Measurements from ENCODE around the gene TUFT1.
"Not testable (repeated sequence)": the region's sequence is repeated elsewhere in the genome, so short reads cannot be mapped to it uniquely, and the experiment has no call there.

The TUFT1 gene

DNA sequence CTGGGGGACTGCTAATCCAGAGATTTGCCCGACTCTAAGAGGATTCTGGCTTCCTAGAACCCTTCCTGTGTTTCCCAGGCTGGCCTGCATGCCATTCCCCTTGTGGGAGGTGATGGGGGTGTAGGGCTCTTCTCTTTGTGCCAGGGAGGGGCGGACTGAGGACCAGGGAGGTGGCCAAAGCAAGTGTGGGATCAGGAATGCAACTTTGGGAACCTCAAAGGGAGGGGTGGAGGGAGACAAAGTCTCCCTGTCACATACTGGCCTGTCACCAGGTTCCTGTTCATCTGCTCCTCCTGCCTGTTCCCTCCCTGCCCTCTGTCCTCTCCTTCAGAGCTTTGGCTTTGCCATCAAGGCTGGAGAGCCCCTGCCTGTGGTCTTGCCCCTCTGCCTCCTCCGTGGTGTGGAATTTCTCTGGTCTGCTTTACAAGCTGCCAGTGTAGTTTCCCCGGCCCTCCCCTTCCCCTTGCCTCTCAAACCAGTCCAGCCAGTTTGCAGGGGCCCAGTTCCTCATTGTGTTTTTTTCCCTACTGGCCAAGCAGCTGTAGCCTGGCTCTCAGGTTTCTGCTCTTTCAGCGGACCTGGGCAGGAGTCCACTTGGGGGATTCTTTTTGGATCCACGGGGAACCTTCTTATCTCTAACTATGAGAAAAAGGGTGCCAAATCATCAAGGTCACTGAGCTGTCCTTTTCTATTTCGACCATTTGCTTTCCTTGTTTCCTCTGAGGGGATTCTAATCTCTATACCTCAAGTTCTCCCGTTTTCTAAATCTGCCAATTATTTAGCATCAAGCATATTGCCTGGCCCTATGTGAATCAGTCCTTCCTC lies 27.1 kb upstream of the TUFT1 start:
- Histone ChIP-seq H3K27me3 (ENCODE audit: control insufficient read depth, insufficient read depth, low read length) (peaks cover 7% of the 10 kb centered on the region), H3K4me1 (ENCODE audit: control insufficient read depth, low read depth, low read length) (peaks cover 39% of the 10 kb centered on the region), H3K36me3 (ENCODE audit: control insufficient read depth, low read depth, low read length) (no peaks in the 10 kb centered on the region), H3K27ac (ENCODE audit: low read length) (peak overlapping the region; percentile 73), H3K9ac (ENCODE audit: low read length) (peak overlapping the region; percentile 37), H3K4me3 (ENCODE audit: low read length) (peak overlapping the region; percentile 62), H3K9me3 (ENCODE audit: control insufficient read depth, low read depth, low read length) (no peaks in the 10 kb centered on the region)

DNA sequence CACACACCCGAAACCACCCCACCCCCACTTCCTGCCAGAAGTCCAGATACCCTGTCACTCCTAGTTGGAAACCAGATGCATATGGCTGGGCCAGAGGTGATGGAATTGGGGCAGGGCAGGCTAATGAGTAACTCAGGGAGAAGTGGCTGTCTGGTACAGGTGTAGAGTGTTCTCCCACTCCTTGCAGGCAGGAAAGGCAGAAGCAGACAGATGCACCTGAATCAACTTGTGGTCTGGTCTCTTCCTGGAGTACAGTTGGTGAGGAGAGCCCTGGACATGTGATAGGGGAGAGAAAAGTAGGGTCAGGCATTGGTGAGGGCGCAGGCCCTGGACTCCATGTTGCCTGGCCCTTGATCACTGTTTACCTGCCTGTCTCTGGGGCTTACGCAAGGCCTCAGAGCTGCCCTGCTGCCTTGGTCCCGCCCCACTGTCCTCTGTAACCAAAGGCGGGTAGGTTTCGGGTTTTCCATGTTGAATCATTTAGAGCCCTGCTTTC lies 26.4 kb upstream of the TUFT1 start:
- peaks cover 5% of the 10 kb centered on the region for H3K36me3 ChIP-seq (ENCODE audit: control insufficient read depth, low read depth, low read length)
- H3K9ac ChIP-seq (ENCODE audit: low read length), result peak overlapping the region; percentile 13
- peaks cover 39% of the 10 kb centered on the region for H3K4me1 ChIP-seq (ENCODE audit: control insufficient read depth, low read depth, low read length)
- peak overlapping the region; percentile 62 for H3K4me3 ChIP-seq (ENCODE audit: low read length)
- no peaks in the 10 kb centered on the region for H3K9me3 ChIP-seq (ENCODE audit: control insufficient read depth, low read depth, low read length)
- peaks cover 7% of the 10 kb centered on the region for H3K27me3 ChIP-seq (ENCODE audit: control insufficient read depth, insufficient read depth, low read length)
- H3K27ac ChIP-seq (ENCODE audit: low read length), result peak overlapping the region; percentile 73

- H3K4me3 ChIP-seq (ENCODE audit: low read length), result peak overlapping the region; percentile 62
- peaks cover 39% of the 10 kb centered on the region for H3K4me1 ChIP-seq (ENCODE audit: control insufficient read depth, low read depth, low read length)
- peaks cover 12% of the 10 kb centered on the region for H3K36me3 ChIP-seq (ENCODE audit: control insufficient read depth, low read depth, low read length)
- peaks cover 7% of the 10 kb centered on the region for H3K27me3 ChIP-seq (ENCODE audit: control insufficient read depth, insufficient read depth, low read length)
- no peaks in the 10 kb centered on the region for H3K9me3 ChIP-seq (ENCODE audit: control insufficient read depth, low read depth, low read length)
- peak overlapping the region; percentile 13 for H3K9ac ChIP-seq (ENCODE audit: low read length)
- H3K27ac ChIP-seq (ENCODE audit: low read length), result peak overlapping the region; percentile 73
Observed at GRCh38 chr1:151514366-151514765, 25.7 kb upstream of the TUFT1 start.

DNA sequence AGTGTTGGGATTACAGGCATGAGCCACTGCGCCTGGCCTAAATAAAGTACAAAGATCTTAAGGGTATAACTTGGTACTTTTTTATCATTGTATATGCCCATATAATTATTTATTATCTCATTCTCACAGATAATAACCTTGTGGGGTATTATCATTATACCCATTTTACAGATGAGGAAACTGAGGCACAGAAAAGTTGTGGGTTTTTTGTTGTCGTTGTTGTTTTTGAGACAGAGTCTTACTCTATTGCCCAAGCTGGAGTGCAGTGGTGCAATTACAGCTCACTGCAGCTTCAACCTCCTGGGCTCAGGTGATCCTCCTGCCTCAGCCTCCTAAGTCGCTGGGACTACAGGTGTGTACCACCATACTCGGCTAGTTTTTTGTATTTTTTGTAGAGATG lies 24.8 kb upstream of the TUFT1 start:
- Histone ChIP-seq H3K4me3 (ENCODE audit: low read length) (no peak overlapping the region), H3K27ac (ENCODE audit: low read length) (no peak overlapping the region), H3K36me3 (ENCODE audit: control insufficient read depth, low read depth, low read length) (peaks cover 21% of the 10 kb centered on the region), H3K9me3 (ENCODE audit: control insufficient read depth, low read depth, low read length) (no peaks in the 10 kb centered on the region), H3K9ac (ENCODE audit: low read length) (no peak overlapping the region), H3K27me3 (ENCODE audit: control insufficient read depth, insufficient read depth, low read length) (peaks cover 7% of the 10 kb centered on the region), H3K4me1 (ENCODE audit: control insufficient read depth, low read depth, low read length) (peaks cover 39% of the 10 kb centered on the region)

- peaks cover 35% of the 10 kb centered on the region for H3K4me1 ChIP-seq (ENCODE audit: control insufficient read depth, low read depth, low read length)
- peak overlapping the region; percentile 21 for H3K27ac ChIP-seq (ENCODE audit: low read length)
- H3K4me3 ChIP-seq (ENCODE audit: low read length), result no peak overlapping the region
- peaks cover 7% of the 10 kb centered on the region for H3K27me3 ChIP-seq (ENCODE audit: control insufficient read depth, insufficient read depth, low read length)
- no peak overlapping the region for H3K9ac ChIP-seq (ENCODE audit: low read length)
- peaks cover 27% of the 10 kb centered on the region for H3K36me3 ChIP-seq (ENCODE audit: control insufficient read depth, low read depth, low read length)
- H3K9me3 ChIP-seq (ENCODE audit: control insufficient read depth, low read depth, low read length), result no peaks in the 10 kb centered on the region
Observed at GRCh38 chr1:151516031-151516511, 24.0 kb upstream of the TUFT1 start.

- H3K9me3 ChIP-seq (ENCODE audit: control insufficient read depth, low read depth, low read length), result no peaks in the 10 kb centered on the region
- no peak overlapping the region for H3K4me3 ChIP-seq (ENCODE audit: low read length)
- no peak overlapping the region for H3K27ac ChIP-seq (ENCODE audit: low read length)
- H3K9ac ChIP-seq (ENCODE audit: low read length), result no peak overlapping the region
- H3K27me3 ChIP-seq (ENCODE audit: control insufficient read depth, insufficient read depth, low read length), result no peaks in the 10 kb centered on the region
- H3K36me3 ChIP-seq (ENCODE audit: control insufficient read depth, low read depth, low read length), result peaks cover 32% of the 10 kb centered on the region
- H3K4me1 ChIP-seq (ENCODE audit: control insufficient read depth, low read depth, low read length), result peaks cover 19% of the 10 kb centered on the region
Observed at GRCh38 chr1:151518431-151518830, 21.7 kb upstream of the TUFT1 start.

DNA sequence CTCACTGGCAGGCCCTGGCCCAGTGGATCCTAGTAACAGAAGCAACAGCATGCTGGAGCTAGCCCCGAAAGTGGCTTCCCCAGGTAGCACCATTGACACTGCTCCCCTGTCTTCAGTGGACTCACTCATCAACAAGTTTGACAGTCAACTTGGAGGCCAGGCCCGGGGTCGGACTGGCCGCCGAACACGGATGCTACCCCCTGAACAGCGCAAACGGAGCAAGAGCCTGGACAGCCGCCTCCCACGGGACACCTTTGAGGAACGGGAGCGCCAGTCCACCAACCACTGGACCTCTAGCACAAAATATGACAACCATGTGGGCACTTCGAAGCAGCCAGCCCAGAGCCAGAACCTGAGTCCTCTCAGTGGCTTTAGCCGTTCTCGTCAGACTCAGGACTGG lies 21.2 kb upstream of the TUFT1 start:
- H3K27ac ChIP-seq (ENCODE audit: low read length), result no peak overlapping the region
- peaks cover 14% of the 10 kb centered on the region for H3K4me1 ChIP-seq (ENCODE audit: control insufficient read depth, low read depth, low read length)
- no peaks in the 10 kb centered on the region for H3K27me3 ChIP-seq (ENCODE audit: control insufficient read depth, insufficient read depth, low read length)
- H3K36me3 ChIP-seq (ENCODE audit: control insufficient read depth, low read depth, low read length), result peaks cover 37% of the 10 kb centered on the region
- H3K9ac ChIP-seq (ENCODE audit: low read length), result no peak overlapping the region
- H3K9me3 ChIP-seq (ENCODE audit: control insufficient read depth, low read depth, low read length), result no peaks in the 10 kb centered on the region
- no peak overlapping the region for H3K4me3 ChIP-seq (ENCODE audit: low read length)

GRCh38 chr1:151519667-151520066 lies 20.4 kb upstream of the TUFT1 start:
- Histone ChIP-seq H3K9me3 (ENCODE audit: control insufficient read depth, low read depth, low read length) (no peaks in the 10 kb centered on the region), H3K27me3 (ENCODE audit: control insufficient read depth, insufficient read depth, low read length) (no peaks in the 10 kb centered on the region), H3K4me1 (ENCODE audit: control insufficient read depth, low read depth, low read length) (peaks cover 7% of the 10 kb centered on the region), H3K27ac (ENCODE audit: low read length) (no peak overlapping the region), H3K36me3 (ENCODE audit: control insufficient read depth, low read depth, low read length) (peaks cover 43% of the 10 kb centered on the region), H3K9ac (ENCODE audit: low read length) (no peak overlapping the region), H3K4me3 (ENCODE audit: low read length) (no peak overlapping the region)

GRCh38 chr1:151520359-151520758 lies 19.8 kb upstream of the TUFT1 start:
- Histone ChIP-seq H3K4me1 (ENCODE audit: control insufficient read depth, low read depth, low read length) (peaks cover 7% of the 10 kb centered on the region), H3K4me3 (ENCODE audit: low read length) (no peak overlapping the region), H3K9ac (ENCODE audit: low read length) (no peak overlapping the region), H3K36me3 (ENCODE audit: control insufficient read depth, low read depth, low read length) (peaks cover 46% of the 10 kb centered on the region), H3K27ac (ENCODE audit: low read length) (no peak overlapping the region), H3K9me3 (ENCODE audit: control insufficient read depth, low read depth, low read length) (no peaks in the 10 kb centered on the region), H3K27me3 (ENCODE audit: control insufficient read depth, insufficient read depth, low read length) (no peaks in the 10 kb centered on the region)

DNA sequence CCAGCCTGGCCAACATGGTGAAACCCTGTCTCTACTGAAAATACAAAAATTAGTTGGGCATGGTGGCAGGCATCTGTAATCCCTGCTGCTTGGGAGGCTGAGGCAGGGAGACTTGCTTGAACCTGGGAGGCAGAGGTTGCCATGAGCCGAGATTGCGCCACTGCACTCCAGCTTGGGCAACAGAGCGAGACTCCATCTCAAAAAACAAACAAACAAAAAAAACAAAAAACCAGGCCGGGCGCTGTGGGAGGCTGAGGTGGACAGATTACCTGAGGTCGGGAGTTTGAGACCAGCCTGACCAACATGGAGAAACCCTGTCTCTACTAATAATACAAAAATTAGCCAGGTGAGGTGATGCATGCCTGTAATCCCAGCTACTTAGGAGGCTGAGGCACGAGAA lies 17.7 kb upstream of the TUFT1 start:
- peaks cover 52% of the 10 kb centered on the region for H3K36me3 ChIP-seq (ENCODE audit: control insufficient read depth, low read depth, low read length)
- H3K4me3 ChIP-seq (ENCODE audit: low read length); H3K9ac ChIP-seq (ENCODE audit: low read length); H3K9me3 ChIP-seq (ENCODE audit: control insufficient read depth, low read depth, low read length); H3K27ac ChIP-seq (ENCODE audit: low read length); H3K27me3 ChIP-seq (ENCODE audit: control insufficient read depth, insufficient read depth, low read length); H3K4me1 ChIP-seq (ENCODE audit: control insufficient read depth, low read depth, low read length): not testable (repeated sequence)

DNA sequence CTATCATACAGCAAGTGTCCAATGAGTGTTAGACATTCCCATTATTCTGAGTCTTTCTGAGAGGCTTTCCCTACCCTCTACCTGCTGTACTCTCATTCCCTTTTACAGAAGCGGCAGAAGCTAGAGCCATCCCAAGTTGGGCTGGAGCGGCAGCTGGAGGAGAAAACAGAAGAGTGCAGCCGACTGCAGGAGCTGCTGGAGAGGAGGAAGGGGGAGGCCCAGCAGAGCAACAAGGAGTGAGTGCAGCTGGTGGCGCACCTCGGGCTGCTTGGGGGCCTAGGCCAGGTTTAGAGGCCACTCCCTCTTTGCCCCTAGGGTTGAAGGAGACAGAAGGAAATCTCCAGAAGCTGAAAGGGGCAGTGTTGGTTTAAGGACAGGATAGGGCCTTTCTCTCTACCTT lies 16.8 kb upstream of the TUFT1 start:
- H3K4me3 ChIP-seq (ENCODE audit: low read length), result no peak overlapping the region
- H3K27ac ChIP-seq (ENCODE audit: low read length), result no peak overlapping the region

GRCh38 chr1:151524736-151525135 lies 15.4 kb upstream of the TUFT1 start:
- H3K27ac ChIP-seq (ENCODE audit: low read length), result no peak overlapping the region
- peaks cover 51% of the 10 kb centered on the region for H3K36me3 ChIP-seq (ENCODE audit: control insufficient read depth, low read depth, low read length)
- peaks cover 7% of the 10 kb centered on the region for H3K4me1 ChIP-seq (ENCODE audit: control insufficient read depth, low read depth, low read length)
- no peaks in the 10 kb centered on the region for H3K9me3 ChIP-seq (ENCODE audit: control insufficient read depth, low read depth, low read length)
- H3K9ac ChIP-seq (ENCODE audit: low read length), result no peak overlapping the region
- no peak overlapping the region for H3K4me3 ChIP-seq (ENCODE audit: low read length)
- no peaks in the 10 kb centered on the region for H3K27me3 ChIP-seq (ENCODE audit: control insufficient read depth, insufficient read depth, low read length)

More for the DNA sequence above, 16.8 kb upstream of the TUFT1 start:
- H3K27me3 ChIP-seq (ENCODE audit: control insufficient read depth, insufficient read depth, low read length), result no peaks in the 10 kb centered on the region
- no peak overlapping the region for H3K9ac ChIP-seq (ENCODE audit: low read length)
- no peaks in the 10 kb centered on the region for H3K9me3 ChIP-seq (ENCODE audit: control insufficient read depth, low read depth, low read length)
- H3K4me1 ChIP-seq (ENCODE audit: control insufficient read depth, low read depth, low read length), result peaks cover 7% of the 10 kb centered on the region
- peaks cover 53% of the 10 kb centered on the region for H3K36me3 ChIP-seq (ENCODE audit: control insufficient read depth, low read depth, low read length)
